Stimulated activated CD4-positive, alpha-beta T cell treated with anti-CD3 and anti-CD28 coated beads, TNF-alpha, amount 100 ng/mL, for 24 hours (primary cell): Measurements from ENCODE around the gene CPA2.

Experiments used
- DNase-seq, 3 experiments: peaks; one replicate each; pipeline ENCODE4 v3.0.0-alpha.2; 2020; ENCODE audit warnings: low read depth in 3 of 3

Gene CPA2

DNA sequence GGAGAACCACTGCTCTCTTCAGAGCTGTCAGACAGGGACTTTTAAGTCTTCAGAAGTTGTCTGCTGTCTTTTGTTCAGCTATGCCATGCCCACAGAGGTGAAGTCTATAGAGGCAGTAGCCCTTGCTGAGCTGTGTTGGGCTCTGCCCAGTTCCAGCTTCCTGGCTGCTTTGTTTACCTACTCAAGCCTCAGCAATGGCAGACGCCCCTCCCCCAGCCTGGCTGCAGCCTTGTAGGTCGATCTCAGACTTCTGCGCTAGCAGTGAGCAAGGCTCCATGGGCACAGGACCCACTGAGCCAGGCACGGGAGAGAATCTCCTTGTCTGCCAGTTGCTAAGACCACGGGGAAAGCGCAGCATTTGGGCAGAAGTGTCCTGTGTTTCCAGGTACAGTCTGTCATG is 12.1 kb upstream of the CPA2 start:
- DNase-seq, result no peak

DNA sequence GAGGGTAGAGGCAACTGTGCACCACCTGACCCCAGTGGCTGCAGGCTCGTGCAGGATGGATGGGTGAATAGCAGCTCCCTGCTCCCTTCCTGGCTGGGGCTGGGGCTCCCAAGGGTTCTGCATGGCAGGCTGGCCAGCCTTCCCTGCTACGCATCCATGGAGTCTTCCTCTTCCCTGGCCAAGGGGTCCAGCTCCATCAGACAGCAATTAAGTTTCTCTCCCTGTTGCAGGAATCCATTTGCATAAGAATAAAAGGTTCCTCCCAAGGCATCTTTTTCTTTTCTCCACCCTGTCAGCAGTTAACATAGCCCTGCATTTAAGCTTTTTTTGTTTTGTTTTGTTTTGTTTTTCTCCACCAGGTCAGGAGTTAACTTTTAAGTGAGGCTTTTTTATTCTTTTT is 10.0 kb upstream of the CPA2 start:
- DNase-seq, result no peak

DNA sequence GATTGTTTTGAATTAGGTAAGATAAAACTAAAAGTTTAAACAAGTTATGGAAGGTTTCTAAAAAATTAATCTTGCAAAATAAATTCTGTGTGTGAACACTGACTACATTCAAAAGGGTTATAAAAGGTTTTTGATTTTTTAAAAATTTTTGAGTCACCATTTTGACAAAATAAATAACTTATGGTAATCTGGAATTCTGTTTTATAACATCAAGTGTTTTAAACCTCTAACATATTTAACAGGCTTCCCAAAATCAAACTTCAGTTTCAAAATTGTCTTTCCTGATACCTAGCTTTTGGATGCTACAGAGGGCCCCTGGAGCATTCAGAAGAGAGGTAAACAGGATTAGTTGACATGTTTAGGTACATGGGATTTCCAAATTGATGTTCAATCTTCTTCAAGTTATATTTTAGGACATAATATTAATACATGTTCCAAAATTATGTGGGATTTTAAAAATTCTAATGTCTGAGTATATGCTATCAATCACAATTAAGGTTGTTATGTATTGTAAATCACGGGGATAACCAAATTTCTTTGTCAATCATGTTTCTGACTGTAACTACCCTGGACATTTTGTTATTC is 8.1 kb upstream of the CPA2 start:
- no peak for DNase-seq

- no peak for DNase-seq
Observed at GRCh38 chr7:130262448-130262847, 4.2 kb upstream of the CPA2 start.

- DNase-seq, result no peak
Observed at GRCh38 chr7:130263130-130263529, 3.5 kb upstream of the CPA2 start.

DNA sequence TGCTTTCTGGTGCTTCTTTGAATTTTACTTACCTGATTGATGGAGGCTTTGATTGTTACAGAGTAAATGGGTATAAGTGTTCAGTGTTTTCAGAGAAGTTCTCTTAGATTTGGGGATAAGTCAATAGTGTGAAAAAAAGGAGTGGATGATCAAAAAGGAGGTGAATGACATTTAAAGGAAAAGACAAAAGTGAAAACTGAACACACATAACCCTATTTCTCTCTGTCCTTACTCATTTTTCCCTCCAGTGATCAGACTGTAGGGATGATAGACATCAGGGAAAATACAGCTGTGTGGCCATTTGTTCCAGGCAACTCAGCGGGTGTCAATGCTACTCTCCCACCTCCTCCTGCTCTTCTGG is 278 bp downstream of the CPA2 start:
- DNase-seq, result no peak

GRCh38 chr7:130268463-130269317 is 2.0 kb downstream of the CPA2 start:
- DNase-seq, result no peak

DNA sequence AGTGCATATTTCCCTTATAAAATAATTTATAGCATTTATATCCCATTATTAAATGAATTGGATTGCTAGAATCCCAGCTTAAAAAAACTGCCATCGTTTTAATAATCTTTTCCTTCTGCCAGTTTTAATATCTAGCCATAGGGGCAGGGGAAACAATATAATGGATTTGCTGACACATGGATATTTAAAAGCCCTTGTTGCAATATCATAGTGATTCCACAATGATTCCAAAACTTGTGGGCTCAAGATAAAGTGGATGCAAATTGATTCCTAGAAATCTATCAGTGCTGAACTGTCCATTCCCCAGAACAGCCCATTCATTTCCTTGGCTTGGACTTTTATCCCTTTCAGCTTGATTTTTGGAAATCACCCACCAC is 2.6 kb downstream of the CPA2 start:
- DNase-seq, result no peak

- no peak for DNase-seq
Observed at GRCh38 chr7:130270947-130271800, 4.5 kb downstream of the CPA2 start.

- DNase-seq, result no peak
Observed at GRCh38 chr7:130272381-130273080, 5.9 kb downstream of the CPA2 start.

GRCh38 chr7:130273081-130273932 is 6.6 kb downstream of the CPA2 start:
- DNase-seq, result no peak

- no peak for DNase-seq
Observed at GRCh38 chr7:130273933-130274255, 7.2 kb downstream of the CPA2 start.

GRCh38 chr7:130274296-130274695 is 7.6 kb downstream of the CPA2 start:
- no peak for DNase-seq

GRCh38 chr7:130274983-130275591 is 8.4 kb downstream of the CPA2 start:
- no peak for DNase-seq

DNA sequence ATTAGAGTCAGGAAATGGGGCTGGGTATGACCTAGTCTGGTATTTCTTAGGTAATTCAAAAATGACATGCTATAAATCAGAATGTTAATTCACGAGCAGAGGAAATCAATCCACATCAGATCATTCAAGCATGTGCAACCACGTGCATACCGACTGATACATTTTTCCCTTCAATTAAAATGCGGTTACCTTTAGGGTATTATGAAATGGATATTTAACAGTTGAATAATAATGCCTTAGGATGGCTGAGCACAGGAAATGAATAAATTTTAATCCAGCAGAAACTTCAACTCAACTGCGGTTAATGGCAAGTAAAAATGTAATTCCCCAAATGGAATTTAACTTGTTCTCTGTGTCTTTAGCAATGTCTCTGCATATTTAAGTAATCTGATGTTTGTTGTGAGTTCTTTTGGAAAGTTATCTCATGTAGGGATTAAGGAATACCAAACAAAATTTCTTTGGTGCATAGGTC is 9.2 kb downstream of the CPA2 start:
- no peak for DNase-seq

- peak; percentile 21 to 57 (median 40) for DNase-seq
Observed at GRCh38 chr7:130276796-130277762, 10.4 kb downstream of the CPA2 start.

- DNase-seq, result no peak
Observed at GRCh38 chr7:130277763-130278643, 11.3 kb downstream of the CPA2 start.

DNA sequence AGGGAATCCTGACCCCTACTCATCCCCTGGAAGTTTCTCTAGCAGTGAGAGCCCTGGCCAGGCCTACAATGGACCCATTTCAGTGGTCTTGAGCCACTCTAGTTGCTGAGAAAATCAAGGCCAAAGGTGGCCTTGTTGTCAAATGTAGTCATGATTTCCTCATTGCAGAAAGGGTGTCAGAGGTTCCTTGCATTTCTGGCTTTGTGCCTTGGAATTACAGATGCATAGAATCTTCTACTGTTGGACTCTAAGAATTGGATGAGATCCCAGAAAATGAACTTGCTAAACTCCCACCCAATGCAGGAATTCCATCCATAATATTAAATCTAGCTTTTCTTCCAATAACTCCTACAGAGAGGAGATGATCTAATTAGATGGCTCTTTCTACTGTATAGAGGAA is 12.2 kb downstream of the CPA2 start:
- no peak for DNase-seq

- no peak for DNase-seq
Observed at GRCh38 chr7:130279286-130279685, 12.6 kb downstream of the CPA2 start.
